Measurements from ENCODE around the gene SATB1.

SATB1 gene

DNA sequence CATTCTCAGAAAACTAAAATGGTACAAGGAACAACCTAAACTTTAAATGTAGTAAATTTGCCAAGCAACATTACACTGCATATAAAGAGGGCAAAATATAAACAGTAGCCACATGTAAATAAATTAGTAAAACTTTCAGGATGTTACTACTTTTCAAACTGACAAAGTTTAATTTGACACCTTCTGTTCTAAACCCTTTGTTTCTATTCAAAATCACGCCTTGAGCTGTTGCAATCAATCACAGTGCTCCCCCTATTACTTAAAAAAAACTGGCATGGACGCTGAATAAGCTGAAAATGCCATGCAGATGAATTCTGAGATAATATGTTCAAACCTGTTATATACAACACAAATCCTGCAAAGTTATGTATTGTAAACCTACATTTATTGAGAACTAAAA is 69.3 kb downstream of the SATB1 start:
- no peak overlapping the region for H3K4me2 ChIP-seq (ENCODE audit: low read length)
- H3K79me2 ChIP-seq (ENCODE audit: low read length): no peaks in the 10 kb centered on the region
- no peaks in the 10 kb centered on the region for H3K27me3 ChIP-seq (ENCODE audit: low read depth, low read length)
- H3K36me3 ChIP-seq (replicated peaks; ENCODE audit: low read depth, low read length): no peaks in the 10 kb centered on the region
- H3K9me3 ChIP-seq (ENCODE audit: insufficient read depth, low read length): no peaks in the 10 kb centered on the region
- no peak overlapping the region for H2AFZ ChIP-seq (ENCODE audit: low read depth, low read length)
- H3K4me3 ChIP-seq (ENCODE audit: low read length): no peak overlapping the region
- H3K9ac ChIP-seq (ENCODE audit: low read length): no peak overlapping the region
- H3K27ac ChIP-seq (ENCODE audit: low read length): no peak overlapping the region
- H3K4me1 ChIP-seq (ENCODE audit: low read length): no peaks in the 10 kb centered on the region
- TF ChIP-seq EZH2phosphoT487 (IDR thresholded peaks at IDR 0.05; ENCODE audit: low read depth): no peak
- no peak for TF ChIP-seq CTCF (IDR thresholded peaks at IDR 0.05; ENCODE audit: low read depth, low read length)
- no peaks in the 10 kb centered on the region for H4K20me1 ChIP-seq (ENCODE audit: insufficient read depth, low read length)

DNA sequence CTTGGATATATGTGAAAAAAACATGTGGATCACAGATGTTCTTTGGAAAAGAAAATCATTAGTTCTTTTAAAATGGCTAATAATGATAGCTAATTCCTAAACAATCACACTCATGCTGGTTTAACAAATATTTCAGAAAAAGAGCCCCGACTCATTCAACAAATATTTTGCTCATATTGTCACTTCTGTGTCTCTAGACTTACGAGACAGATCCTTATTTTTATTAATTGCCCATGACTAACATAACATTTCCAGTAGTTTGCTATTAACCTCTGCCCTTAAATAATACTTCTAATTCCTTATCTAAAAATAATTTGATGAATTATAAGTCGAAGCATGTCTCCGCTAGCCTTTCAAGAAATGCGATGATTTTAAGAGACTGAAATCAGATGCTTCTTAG is 70.4 kb downstream of the SATB1 start:
- no peaks in the 10 kb centered on the region for H3K9me3 ChIP-seq (ENCODE audit: insufficient read depth, low read length)
- no peaks in the 10 kb centered on the region for H4K20me1 ChIP-seq (ENCODE audit: insufficient read depth, low read length)
- no peak overlapping the region for H2AFZ ChIP-seq (ENCODE audit: low read depth, low read length)
- no peak overlapping the region for H3K9ac ChIP-seq (ENCODE audit: low read length)
- no peaks in the 10 kb centered on the region for H3K79me2 ChIP-seq (ENCODE audit: low read length)
- H3K27ac ChIP-seq (ENCODE audit: low read length): no peak overlapping the region
- TF ChIP-seq CTCF (IDR thresholded peaks at IDR 0.05; ENCODE audit: low read depth, low read length): no peak
- no peak for TF ChIP-seq EZH2phosphoT487 (IDR thresholded peaks at IDR 0.05; ENCODE audit: low read depth)
- no peak overlapping the region for H3K4me3 ChIP-seq (ENCODE audit: low read length)
- no peaks in the 10 kb centered on the region for H3K4me1 ChIP-seq (ENCODE audit: low read length)
- no peaks in the 10 kb centered on the region for H3K36me3 ChIP-seq (replicated peaks; ENCODE audit: low read depth, low read length)
- H3K27me3 ChIP-seq (ENCODE audit: low read depth, low read length): no peaks in the 10 kb centered on the region
- no peak overlapping the region for H3K4me2 ChIP-seq (ENCODE audit: low read length)

- H3K4me2 ChIP-seq (ENCODE audit: low read length): no peak overlapping the region
- no peaks in the 10 kb centered on the region for H4K20me1 ChIP-seq (ENCODE audit: insufficient read depth, low read length)
- H2AFZ ChIP-seq (ENCODE audit: low read depth, low read length): no peak overlapping the region
- H3K79me2 ChIP-seq (ENCODE audit: low read length): no peaks in the 10 kb centered on the region
- no peaks in the 10 kb centered on the region for H3K36me3 ChIP-seq (replicated peaks; ENCODE audit: low read depth, low read length)
- no peaks in the 10 kb centered on the region for H3K9me3 ChIP-seq (ENCODE audit: insufficient read depth, low read length)
- no peak overlapping the region for H3K9ac ChIP-seq (ENCODE audit: low read length)
- no peak overlapping the region for H3K4me3 ChIP-seq (ENCODE audit: low read length)
- H3K27ac ChIP-seq (ENCODE audit: low read length): no peak overlapping the region
- no peaks in the 10 kb centered on the region for H3K4me1 ChIP-seq (ENCODE audit: low read length)
- no peaks in the 10 kb centered on the region for H3K27me3 ChIP-seq (ENCODE audit: low read depth, low read length)
- no peak for TF ChIP-seq CTCF (IDR thresholded peaks at IDR 0.05; ENCODE audit: low read depth, low read length)
- TF ChIP-seq EZH2phosphoT487 (IDR thresholded peaks at IDR 0.05; ENCODE audit: low read depth): no peak
Measured at GRCh38 chr3:18351823-18352744, 73.1 kb downstream of the SATB1 start.

DNA sequence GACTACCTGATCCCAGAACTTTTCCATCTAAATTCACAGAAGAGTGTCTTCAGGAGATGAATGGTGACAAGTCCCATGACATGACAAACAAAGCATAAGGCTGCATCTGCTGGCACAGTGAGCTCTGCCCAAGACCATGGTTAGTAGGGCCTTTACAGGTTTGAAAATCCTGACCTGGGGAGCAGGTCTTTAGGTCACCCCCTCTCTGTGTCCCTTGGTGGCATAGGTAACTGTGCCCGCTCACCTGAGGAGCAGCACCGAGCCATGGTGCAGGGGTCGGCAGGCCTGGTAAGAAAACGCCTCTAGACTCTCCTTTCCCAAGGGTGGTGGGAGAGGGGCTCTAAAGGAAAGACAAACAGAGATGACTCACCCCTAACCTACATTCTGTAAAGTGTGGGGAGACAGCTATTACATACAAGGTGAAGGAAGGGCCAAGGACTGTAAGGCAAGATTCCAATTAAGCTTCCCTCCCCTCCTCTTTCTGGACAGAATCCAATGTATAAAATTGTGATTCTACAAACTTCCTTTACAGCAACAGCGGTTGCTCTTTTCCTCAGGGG is 74.0 kb downstream of the SATB1 start:
- H3K9me3 ChIP-seq (ENCODE audit: insufficient read depth, low read length): no peaks in the 10 kb centered on the region
- H3K4me2 ChIP-seq (ENCODE audit: low read length): no peak overlapping the region
- no peak overlapping the region for H3K9ac ChIP-seq (ENCODE audit: low read length)
- H3K36me3 ChIP-seq (replicated peaks; ENCODE audit: low read depth, low read length): no peaks in the 10 kb centered on the region
- no peaks in the 10 kb centered on the region for H3K4me1 ChIP-seq (ENCODE audit: low read length)
- no peak overlapping the region for H3K27ac ChIP-seq (ENCODE audit: low read length)
- H4K20me1 ChIP-seq (ENCODE audit: insufficient read depth, low read length): no peaks in the 10 kb centered on the region
- no peaks in the 10 kb centered on the region for H3K79me2 ChIP-seq (ENCODE audit: low read length)
- TF ChIP-seq CTCF (IDR thresholded peaks at IDR 0.05; ENCODE audit: low read depth, low read length): no peak
- H3K27me3 ChIP-seq (ENCODE audit: low read depth, low read length): no peaks in the 10 kb centered on the region
- H3K4me3 ChIP-seq (ENCODE audit: low read length): no peak overlapping the region
- H2AFZ ChIP-seq (ENCODE audit: low read depth, low read length): no peak overlapping the region
